H1 (cell line): ENCODE data around the gene BICD1. TPM values are rescaled to one million over a fixed set of nuclear protein-coding genes. Genes with fewer than 3 reads are reported as not detected.

ENCODE experiments used
- CTCF ChIA-PET: fragments of 300-600 bp; sonication (Branson Sonifier 250); formaldehyde crosslinking; loops from one replicate; lab custom pipeline; 2021; ENCODE audit not compliant: partially characterized antibody; lab: Charles Lee
- POLR2A ChIA-PET: fragments of 300-600 bp; sonication (Branson Sonifier 250); formaldehyde crosslinking; loops from one replicate; lab custom pipeline; 2021; ENCODE audit warnings: inconsistent platforms; ENCODE audit not compliant: partially characterized antibody; lab: Charles Lee
- DNase-seq, 2 experiments: peaks; one replicate each; pipeline versions ENCODE4 v3.0.0 to v3.0.0-alpha.2; 2010 to 2022; ENCODE audit warnings: low spot score in 2 of 2, low read depth in 1 of 2, mixed read lengths in 1 of 2
- FAIRE-seq: peaks from 2 replicates; lab custom pipeline; 2011; peaks lifted over from hg19 to GRCh38; lab: Jason Lieb, UNC
- H2AFZ ChIP-seq: 2 replicates; pipeline ENCODE4 v1.8.1; 2012; ENCODE audit warnings: low read length, inconsistent platforms
- H2AK5ac ChIP-seq: 2 replicates; pipeline ENCODE4 v1.6.1; 2013; ENCODE audit warnings: low read depth, low read length
- H2BK120ac ChIP-seq: replicated peaks from 2 replicates; pipeline ENCODE3; 2013; ENCODE audit warnings: low read depth, low read length, inconsistent platforms
- H2BK12ac ChIP-seq: 2 replicates; pipeline ENCODE4 v1.6.1; 2013; ENCODE audit warnings: low read depth, low read length
- H2BK15ac ChIP-seq: 2 replicates; pipeline ENCODE4 v1.6.1; 2013; ENCODE audit warnings: low read length
- H2BK20ac ChIP-seq: 2 replicates; pipeline ENCODE4 v1.6.1; 2013; ENCODE audit warnings: low read length
- H2BK5ac ChIP-seq: 2 replicates; pipeline ENCODE4 v1.6.1; 2013; ENCODE audit warnings: low read depth, low read length
- H3K14ac ChIP-seq: 2 replicates; pipeline ENCODE4 v1.6.1; 2013; ENCODE audit warnings: inconsistent platforms; ENCODE audit not compliant: insufficient read length
- H3K18ac ChIP-seq: 2 replicates; pipeline ENCODE4 v1.6.1; 2013; ENCODE audit warnings: low read length; ENCODE audit errors: extremely low read depth
- H3K23ac ChIP-seq: 2 replicates; pipeline ENCODE4 v1.6.1; 2013; ENCODE audit warnings: inconsistent platforms; ENCODE audit not compliant: insufficient read length
- H3K23me2 ChIP-seq: 2 replicates; pipeline ENCODE4 v1.6.1; 2013; ENCODE audit warnings: low read depth, low read length
- H3K27ac ChIP-seq: 2 replicates; pipeline ENCODE4 v1.6.1; 2011; ENCODE audit warnings: low read depth, low read length, inconsistent platforms
- H3K27me3 ChIP-seq, 4 experiments: replicated peaks in 1 of 4; 1 replicate in 1 of 4; 2 replicates in 3 of 4; pipeline versions ENCODE4 v1.6.1 to v1.8.1; 2011 to 2013; ENCODE audit warnings: low read length in 3 of 4, mild to moderate bottlenecking in 3 of 4, inconsistent platforms in 2 of 4, mixed read lengths in 2 of 4, moderate library complexity in 1 of 4; ENCODE audit not compliant: control insufficient read depth in 3 of 4, insufficient read depth in 3 of 4; ENCODE audit errors: extremely low read depth in 1 of 4
- H3K36me3 ChIP-seq, 4 experiments: 2 replicates each; pipeline versions ENCODE4 v1.6.1 to v1.8.1; 2011 to 2013; ENCODE audit warnings: mild to moderate bottlenecking in 4 of 4, low read length in 3 of 4, moderate library complexity in 2 of 4, control low read depth in 1 of 4, inconsistent platforms in 1 of 4; ENCODE audit not compliant: insufficient read depth in 4 of 4, control insufficient read depth in 2 of 4
- H3K4ac ChIP-seq: replicated peaks from 2 replicates; pipeline ENCODE3; 2013; ENCODE audit warnings: low read length, low read depth, mixed read lengths, inconsistent platforms; ENCODE audit not compliant: insufficient read length
- H3K4me1 ChIP-seq, 4 experiments: replicated peaks in 1 of 4; 1 replicate in 1 of 4; 2 replicates in 3 of 4; pipeline versions ENCODE4 v1.6.1 to v1.8.1; 2011 to 2013; ENCODE audit warnings: low read length in 3 of 4, inconsistent platforms in 2 of 4, mixed read lengths in 1 of 4; ENCODE audit not compliant: insufficient read depth in 4 of 4, control insufficient read depth in 3 of 4
- H3K4me2 ChIP-seq, 2 experiments: 2 replicates each; pipeline versions ENCODE4 v1.6.1 to v1.8.1; 2011 to 2013; ENCODE audit warnings: low read depth in 2 of 2, low read length in 2 of 2, control low read depth in 1 of 2, inconsistent platforms in 1 of 2, mild to moderate bottlenecking in 1 of 2; ENCODE audit not compliant: insufficient read depth in 1 of 2
- H3K4me3 ChIP-seq, 4 experiments: fragments of 200-600, 300-600 bp in 1 of 4; sonication (generic), shearing (Covaris generic), sonication (Bioruptor Twin) in 1 of 4; 2 replicates each; pipeline versions ENCODE4 v1.5.1 to v1.8.1; 2011 to 2016; ENCODE audit warnings: low read length in 4 of 4, low read depth in 3 of 4, control low read depth in 2 of 4, inconsistent platforms in 2 of 4, mild to moderate bottlenecking in 2 of 4, mixed read lengths in 1 of 4, moderate library complexity in 1 of 4; ENCODE audit not compliant: insufficient read depth in 2 of 4; ENCODE audit errors: extremely low read depth in 1 of 4
- H3K56ac ChIP-seq: replicated peaks from 2 replicates; pipeline ENCODE3; 2013; ENCODE audit warnings: low read depth, mild to moderate bottlenecking, mixed read lengths, low read length, inconsistent platforms; ENCODE audit not compliant: insufficient read length
- H3K79me1 ChIP-seq: 2 replicates; pipeline ENCODE4 v1.6.1; 2013; ENCODE audit warnings: low read depth, low read length, control low read depth
- H3K79me2 ChIP-seq, 2 experiments: 2 replicates each; pipeline versions ENCODE4 v1.6.1 to v1.8.1; 2012 to 2013; ENCODE audit warnings: low read length in 2 of 2, mild to moderate bottlenecking in 2 of 2, inconsistent platforms in 1 of 2; ENCODE audit not compliant: insufficient read depth in 2 of 2, control insufficient read depth in 1 of 2
- H3K9ac ChIP-seq, 4 experiments: replicated peaks in 1 of 4; 1 replicate in 1 of 4; 2 replicates in 3 of 4; pipeline versions ENCODE4 v1.6.1 to v1.8.1; 2011 to 2013; ENCODE audit warnings: low read depth in 3 of 4, low read length in 3 of 4, control low read depth in 2 of 4, mild to moderate bottlenecking in 2 of 4, moderate library complexity in 2 of 4, inconsistent platforms in 1 of 4; ENCODE audit errors: extremely low read depth in 1 of 4
- H3K9me3 ChIP-seq, 2 experiments: 2 replicates each; pipeline versions ENCODE4 v1.6.1 to v1.8.1; 2012 to 2013; ENCODE audit warnings: mild to moderate bottlenecking in 2 of 2, moderate library complexity in 2 of 2, control low read depth in 1 of 2, inconsistent platforms in 1 of 2, low read depth in 1 of 2, low read length in 1 of 2, mixed read lengths in 1 of 2; ENCODE audit not compliant: insufficient read depth in 2 of 2
- H4K20me1 ChIP-seq, 2 experiments: replicated peaks in 1 of 2; 2 replicates each; pipeline versions ENCODE3 to v1.8.1; 2011 to 2013; ENCODE audit warnings: inconsistent platforms in 2 of 2, low read length in 2 of 2, mild to moderate bottlenecking in 1 of 2; ENCODE audit not compliant: insufficient read depth in 2 of 2, control insufficient read depth in 1 of 2
- H4K5ac ChIP-seq: 2 replicates; pipeline ENCODE4 v1.6.1; 2013; ENCODE audit warnings: low read length, low read depth, mixed read lengths, inconsistent platforms; ENCODE audit not compliant: insufficient read length
- H4K8ac ChIP-seq: 2 replicates; pipeline ENCODE4 v1.8.0; 2013; ENCODE audit warnings: mild to moderate bottlenecking, moderate library complexity, low read length, inconsistent platforms; ENCODE audit not compliant: insufficient read depth; ENCODE audit errors: extremely low read depth
- H4K91ac ChIP-seq: replicated peaks from 2 replicates; pipeline ENCODE3; 2013; ENCODE audit warnings: low read length, mixed read lengths, inconsistent platforms; ENCODE audit not compliant: insufficient read length
- CHD1 ChIP-seq: IDR thresholded peaks from 2 replicates; pipeline ENCODE4 v1.6.1; 2012; ENCODE audit warnings: low read depth, low read length, improper control_type of control experiment
- CREB1 ChIP-seq: IDR thresholded peaks from 2 replicates; pipeline ENCODE4 v1.6.1; 2012; ENCODE audit warnings: inconsistent platforms
- EGR1 ChIP-seq: IDR thresholded peaks from 2 replicates; pipeline ENCODE4 v1.6.1; 2011; ENCODE audit warnings: low read depth, low read length, borderline replicate concordance
- GABPA ChIP-seq: IDR thresholded peaks from 2 replicates; pipeline ENCODE4 v1.6.1; 2011; ENCODE audit warnings: mild to moderate bottlenecking, low read length, moderate library complexity, borderline replicate concordance; ENCODE audit not compliant: insufficient read depth
- JUN ChIP-seq: IDR thresholded peaks from 2 replicates; pipeline ENCODE4 v1.6.1; 2011; ENCODE audit warnings: low read depth, mild to moderate bottlenecking, improper control_type of control experiment, low read length
- KDM1A ChIP-seq: fragments of 200-600, 300-600 bp; sonication (generic); IDR thresholded peaks from 2 replicates; pipeline ENCODE4 v1.7.1; 2016; ENCODE audit warnings: mild to moderate bottlenecking, low read length, borderline replicate concordance
- KDM4A ChIP-seq: IDR thresholded peaks from one replicate; pipeline ENCODE4 v1.7.1; 2012; ENCODE audit warnings: low read depth, mild to moderate bottlenecking, moderate library complexity, low read length, inconsistent platforms; ENCODE audit not compliant: severe bottlenecking
- NRF1 ChIP-seq: IDR thresholded peaks from 2 replicates; pipeline ENCODE4 v1.6.1; 2011; ENCODE audit warnings: mild to moderate bottlenecking, low read depth, low read length, improper control_type of control experiment
- POLR2AphosphoS5 ChIP-seq: IDR thresholded peaks from 2 replicates; pipeline ENCODE4 v1.6.1; 2011; ENCODE audit warnings: low read depth, low read length
- RXRA ChIP-seq: IDR thresholded peaks from 2 replicates; pipeline ENCODE4 v1.6.1; 2011; ENCODE audit warnings: low read depth, mild to moderate bottlenecking, low read length, moderate library complexity; ENCODE audit not compliant: insufficient read depth
- SP4 ChIP-seq: IDR thresholded peaks from 2 replicates; pipeline ENCODE4 v1.6.1; 2012; ENCODE audit warnings: low read length, inconsistent platforms
- TBP ChIP-seq: IDR thresholded peaks from 2 replicates; pipeline ENCODE4 v1.6.1; 2011; ENCODE audit warnings: low read depth, low read length, improper control_type of control experiment
- WGBS, 2 experiments: shearing (Covaris generic) in 1 of 2; methylation state at CpG; one replicate each; pipeline versions ENCODE4 v1.1.6 to v1.1.7; 2013 to 2015; ENCODE audit warnings: low lambda C conversion rate in 2 of 2, mixed read lengths in 2 of 2, inconsistent platforms in 1 of 2, low coverage in 1 of 2, missing lambda C conversion rate in 1 of 2; ENCODE audit not compliant: insufficient replicate concordance in 2 of 2, insufficient coverage in 1 of 2, insufficient read length in 1 of 2; ENCODE audit errors: extremely low coverage in 1 of 2, missing lambda C conversion rate in 1 of 2; 5-methylcytosine and 5-hydroxymethylcytosine counted together
- polyA plus RNA-seq, 7 experiments: library from polyadenylated mRNA; depleted of rRNA in 3 of 7; stranded (reverse) in 5 of 7; unstranded in 2 of 7; fragments of >200 nt in 5 of 7; fragments of 200-250 nt in 2 of 7; gene quantifications; 1 replicate in 5 of 7; 2 replicates in 1 of 7; 4 replicates in 1 of 7; pipeline versions ENCODE4 v1.2.1 to v1.2.3, GENCODE V29; 2011 to 2013; ENCODE audit warnings: missing spikeins in 2 of 7, mixed read lengths in 2 of 7
- total RNA-seq: library from RNA; stranded (reverse); fragmentation: NEBNext Ultra II Directional; extraction: Animal tissue kit (Norgen Biotek cat#: 25700); gene quantifications from 2 replicates; pipeline ENCODE4 v1.2.1, GENCODE V29; 2021

Gene BICD1
- total and polyA plus RNA-seq, 2 of the 8 experiments (the other 6 are each of a cell fraction or from before 2014, with no cell fraction given): 34.1 to 58.4 TPM

DNA sequence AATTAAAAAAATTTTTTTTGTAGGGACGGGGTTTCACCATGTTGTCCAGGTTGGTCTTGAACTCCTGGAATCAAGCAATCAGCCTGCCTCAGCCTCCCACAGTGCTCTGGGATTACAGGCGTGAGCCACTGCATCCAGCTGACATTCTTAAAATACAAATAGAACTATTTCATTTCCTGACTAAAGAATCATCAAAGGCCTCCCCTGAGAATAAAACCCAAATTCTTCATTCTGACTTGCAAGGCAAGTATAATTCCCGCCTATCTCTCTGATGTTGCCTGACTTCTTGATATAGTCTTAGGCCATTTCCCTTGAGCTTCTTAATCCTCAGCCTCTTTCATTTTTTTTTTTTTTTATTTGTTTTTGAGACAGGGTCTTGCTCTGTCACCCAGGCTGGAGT is 4.4 kb upstream of the BICD1 start:
- no peaks in the 10 kb centered on the region for H4K20me1 ChIP-seq
- 91% methylated on average over 3 of the region's 3 CpGs; no CpG with 5 or more reads in 1 of the 2 experiments for WGBS, 2 experiments
- POLR2A ChIA-PET: interaction anchor here (1.4 to 2.7 kb wide), 3 partner anchors 11 to 23 kb away, joined by 6 to 10 read pairs (median 8); no protein-coding TSS in a partner anchor

More for the DNA sequence above, 4.4 kb upstream of the BICD1 start:
- Histone ChIP-seq H3K14ac (no peak overlapping the region), H3K56ac (no peak overlapping the region), H3K36me3 (no peaks in the 10 kb centered on the region; a peak in 1 of 8 replicates), H3K79me1 (no peaks in the 10 kb centered on the region), H3K9ac (no peak overlapping the region), H3K4me2 (no peak overlapping the region), H3K4ac (no peak overlapping the region), H3K23me2 (peaks cover 5% of the 10 kb centered on the region; the same call in 1 of the 2 replicates), H2AFZ (no peak overlapping the region), H3K18ac (no peak overlapping the region), H3K27me3 (no peaks in the 10 kb centered on the region; a peak in 1 of 7 replicates), H3K9me3 (no peaks in the 10 kb centered on the region), H2BK5ac (no peak overlapping the region), H3K27ac (no peak overlapping the region), H2BK120ac (no peak overlapping the region), H3K4me3 (no peak overlapping the region), H2BK15ac (no peak overlapping the region), H4K8ac (no peak overlapping the region), H2AK5ac (no peak overlapping the region), H3K4me1 (peaks cover 4 to 13% (median 8%) of the 10 kb centered on the region in 4 experiments; a peak in 5 of 7 replicates), H4K5ac (no peak overlapping the region), H4K91ac (no peak overlapping the region), H3K23ac (no peak overlapping the region), H2BK12ac (no peak overlapping the region), H2BK20ac (no peak overlapping the region), H3K79me2 (peaks cover 2 to 4% of the 10 kb centered on the region in 2 experiments)
- CTCF ChIA-PET: interaction anchor here (0.6 to 1.5 kb wide), 4 partner anchors 42 to 432 kb away, joined by 3 to 6 read pairs (median 4); no protein-coding TSS in a partner anchor
- no peak for FAIRE-seq
- TF ChIP-seq EGR1: no peak
- no peak for TF ChIP-seq RXRA
- no peak for TF ChIP-seq POLR2AphosphoS5
- TF ChIP-seq TBP: no peak
- TF ChIP-seq JUN: no peak
- no peak for TF ChIP-seq CHD1
- no peak for TF ChIP-seq SP4
- no peak for TF ChIP-seq GABPA
- TF ChIP-seq CREB1: no peak
- no peak for TF ChIP-seq KDM4A
- TF ChIP-seq NRF1: no peak
- no peak for TF ChIP-seq KDM1A
- DNase-seq: no peak
